GM12878 (cell line): ENCODE measurements around the gene CPEB1. TPM values are rescaled to one million over a fixed set of nuclear protein-coding genes. Genes with fewer than 3 reads are reported as not detected.

Source experiments
- ATAC-seq: fragments of 200-7000 bp; cut with Tn5 transposase; 3 replicates; pipeline ENCODE4 v1.9.1; 2020; ENCODE audit warnings: mild to moderate bottlenecking, moderate library complexity
- BruUV-seq: library from RNA; stranded (reverse); fragments of 400-500 nt; replicated peaks from 2 replicates; lab custom pipeline; 2021; lab: Mats Ljungman, UMichigan
- CTCF ChIA-PET: fragments of 300-600 bp; sonication (Branson Sonifier 250); formaldehyde crosslinking; extraction: SDS; loops from one replicate; lab custom pipeline; 2021; ENCODE audit warnings: inconsistent platforms; lab: Yijun Ruan, JAX
- POLR2A ChIA-PET: fragments of 350-600 bp; formaldehyde crosslinking; extraction: SDS; loops from one replicate; lab custom pipeline; 2021; ENCODE audit warnings: inconsistent platforms; lab: Charles Lee
- RAD21 ChIA-PET: fragments of 300-600 bp; sonication (Branson Sonifier 250); formaldehyde crosslinking; loops from one replicate; lab custom pipeline; 2023; ENCODE audit warnings: antibody characterized with exemption; ENCODE audit not compliant: unreplicated experiment; lab: Charles Lee
- SMC1A ChIA-PET: fragments of 300-600 bp; sonication (Branson Sonifier 250); formaldehyde crosslinking; loops from one replicate; lab custom pipeline; 2023; ENCODE audit not compliant: unreplicated experiment, uncharacterized antibody; lab: Charles Lee
- DNase-seq: peaks from one replicate; pipeline ENCODE4 v3.0.0-alpha.2; 2011; ENCODE audit warnings: low read depth, low spot score
- FAIRE-seq: peaks from 3 replicates; lab custom pipeline; 2011; peaks lifted over from hg19 to GRCh38; lab: Jason Lieb, UNC
- H2AFZ ChIP-seq: 2 replicates; pipeline ENCODE4 v1.6.0; 2011; ENCODE audit warnings: low read depth, low read length, control low read depth; ENCODE audit not compliant: control insufficient read depth
- H3K27ac ChIP-seq: 2 replicates; pipeline ENCODE4 v1.5.1; 2011; ENCODE audit warnings: control low read depth; ENCODE audit not compliant: control insufficient read depth, insufficient read depth
- H3K27me3 ChIP-seq, 2 experiments: replicated peaks in 1 of 2; 2 replicates each; pipeline versions ENCODE4 v1.6.0 to v1.6.1; 2011; ENCODE audit warnings: low read length in 1 of 2; ENCODE audit not compliant: control insufficient read depth in 2 of 2, insufficient read depth in 2 of 2
- H3K36me3 ChIP-seq, 2 experiments: 2 replicates each; pipeline ENCODE4 v1.5.1; 2011; ENCODE audit warnings: low read length in 1 of 2; ENCODE audit not compliant: control insufficient read depth in 2 of 2, insufficient read depth in 2 of 2
- H3K4me1 ChIP-seq: 2 replicates; pipeline ENCODE4 v1.6.1; 2011; ENCODE audit warnings: mild to moderate bottlenecking, low read length, moderate library complexity, mixed read lengths; ENCODE audit not compliant: control insufficient read depth, insufficient read depth
- H3K4me2 ChIP-seq: 2 replicates; pipeline ENCODE4 v1.6.0; 2011; ENCODE audit warnings: control low read depth; ENCODE audit not compliant: control insufficient read depth, insufficient read depth
- H3K4me3 ChIP-seq: fragments of 200-600 bp; sonication (generic); 2 replicates; pipeline ENCODE4 v1.5.1; 2016
- H3K79me2 ChIP-seq: 2 replicates; pipeline ENCODE4 v1.6.0; 2011; ENCODE audit warnings: low read length; ENCODE audit not compliant: control insufficient read depth, insufficient read depth
- H3K9ac ChIP-seq: 2 replicates; pipeline ENCODE4 v1.8.0; 2011; ENCODE audit warnings: low read length, control low read depth, mixed read lengths; ENCODE audit not compliant: control insufficient read depth, insufficient read depth
- H3K9me3 ChIP-seq: replicated peaks from 3 replicates; pipeline ENCODE4 v1.5.1; 2011; ENCODE audit warnings: mild to moderate bottlenecking, low read length; ENCODE audit not compliant: control insufficient read depth, insufficient read depth
- H4K20me1 ChIP-seq: 2 replicates; pipeline ENCODE4 v1.6.0; 2011; ENCODE audit not compliant: control insufficient read depth, insufficient read depth
- CHD1 ChIP-seq: IDR thresholded peaks from 2 replicates; pipeline ENCODE4 v1.6.1; 2012; ENCODE audit warnings: low read depth, low read length, improper control_type of control experiment
- CHD4 ChIP-seq: fragments of 200-600 bp; sonication (generic); IDR thresholded peaks from 2 replicates; pipeline ENCODE4 v1.6.1; 2016; ENCODE audit warnings: mild to moderate bottlenecking
- HDGF ChIP-seq: fragments of 450-650 bp; IDR thresholded peaks from 2 replicates; pipeline ENCODE4 v1.6.1; 2016; ENCODE audit warnings: antibody characterized with exemption
- IKZF1 ChIP-seq: fragments of 450-650 bp; conservative IDR thresholded peaks from 2 replicates; pipeline ENCODE4 v1.6.1; 2017; ENCODE audit warnings: antibody characterized with exemption, mild to moderate bottlenecking
- NFYA ChIP-seq: IDR thresholded peaks from 2 replicates; pipeline ENCODE4 v1.6.1; 2011; ENCODE audit warnings: low read depth, mild to moderate bottlenecking, low read length, improper control_type of control experiment, borderline replicate concordance
- POLR2A ChIP-seq: IDR thresholded peaks from 2 replicates; pipeline ENCODE4 v1.6.1; 2011; ENCODE audit warnings: low read depth, mild to moderate bottlenecking, low read length
- SRF ChIP-seq, 2 experiments: IDR thresholded peaks; 2 replicates each; pipeline ENCODE4 v1.6.1; 2011; ENCODE audit warnings: low read depth in 2 of 2, low read length in 2 of 2, mild to moderate bottlenecking in 1 of 2, moderate library complexity in 1 of 2
- TCF12 ChIP-seq: IDR thresholded peaks from 2 replicates; pipeline ENCODE4 v1.6.1; 2011; ENCODE audit warnings: low read depth, mild to moderate bottlenecking, low read length
- TCF3 ChIP-seq: IDR thresholded peaks from 2 replicates; pipeline ENCODE4 v1.6.1; 2012; ENCODE audit warnings: low read depth, mild to moderate bottlenecking, low read length, borderline replicate concordance; ENCODE audit not compliant: insufficient read depth
- WGBS: methylation state at CpG from one replicate; pipeline ENCODE4 v1.1.6; 2016; ENCODE audit warnings: low lambda C conversion rate; ENCODE audit not compliant: insufficient replicate concordance, insufficient coverage; ENCODE audit errors: missing lambda C conversion rate; 5-methylcytosine and 5-hydroxymethylcytosine counted together
- in situ Hi-C: fragments of 300-500 bp; cut with MboI; formaldehyde crosslinking; loops from 9 replicates; pipeline ENCODE4 v1.14.3; 2018; ENCODE audit warnings: mixed read lengths
- intact Hi-C: fragments of 100-400 bp; cut with micrococcal nuclease; formaldehyde crosslinking; loops from one replicate; pipeline ENCODE4 v1.14.2; 2022; ENCODE audit not compliant: unreplicated experiment
- polyA plus RNA-seq, 11 experiments: library from polyadenylated mRNA; depleted of rRNA in 4 of 11; unstranded in 6 of 11; stranded (reverse) in 5 of 11; fragments of >200 nt; fragmentation: Nextera tagmentation in 4 of 11; fragmentation: Illumina TruSeq in 1 of 11; extraction: Ambion mirVana in 4 of 11; extraction: Trizol in 1 of 11; gene quantifications; 1 replicate in 1 of 11; 2 replicates in 10 of 11; pipeline versions ENCODE4 v1.2.1 to v1.2.3, GENCODE V29; 2011 to 2016; ENCODE audit warnings: inconsistent platforms in 2 of 11, missing spikeins in 2 of 11, low read depth in 1 of 11
- total RNA-seq, 4 experiments: library from RNA; depleted of rRNA in 3 of 4; stranded (reverse); fragments of >200 nt in 3 of 4; fragmentation: Illumina TruSeq in 1 of 4; extraction: Trizol in 1 of 4; gene quantifications; 2 replicates each; pipeline versions ENCODE4 v1.2.1 to v1.2.3, GENCODE V29; 2013 to 2021
- TF ChIP-seq, protein P1 (sequence below): fragments of 450-650 bp; IDR thresholded peaks from 2 replicates; pipeline ENCODE4 v1.6.1; 2018; ENCODE audit warnings: mild to moderate bottlenecking, low read depth, moderate library complexity; ENCODE audit not compliant: partially characterized antibody
- TF ChIP-seq, protein P2 (sequence below): fragments of 450-650 bp; IDR thresholded peaks from 2 replicates; pipeline ENCODE4 v1.6.1; 2014; ENCODE audit warnings: mild to moderate bottlenecking
- TF ChIP-seq, protein P3 (sequence below): fragments of 450-650 bp; IDR thresholded peaks from 2 replicates; pipeline ENCODE4 v1.6.1; 2016; ENCODE audit warnings: mild to moderate bottlenecking

CPEB1 gene
- total and polyA plus RNA-seq, 10 of the 15 experiments (the other 5 are each of a cell fraction or from before 2014, with no cell fraction given) = 0.05 to 1.1 (median 0.46) TPM

DNA sequence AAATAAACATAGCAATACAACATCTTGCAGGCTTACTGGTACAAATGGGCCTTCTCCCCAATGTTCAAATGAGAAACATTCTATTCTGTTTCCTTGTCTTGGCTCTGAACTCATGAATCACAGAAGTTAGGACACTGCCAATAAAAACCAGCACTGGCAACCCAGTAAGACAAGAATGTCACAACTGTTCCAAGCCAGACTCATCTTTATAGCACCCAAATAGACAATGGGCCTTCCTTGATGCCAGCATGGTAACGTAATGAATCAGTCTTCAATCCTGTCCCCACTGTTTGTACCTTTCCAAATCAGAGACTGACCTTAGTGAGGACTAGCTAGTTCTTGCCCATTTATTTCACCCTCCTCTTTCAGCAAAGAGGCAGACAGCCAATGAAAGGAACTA, 92.8 kb downstream of the CPEB1 start:
- intact Hi-C loops = no loop called here
- SMC1A ChIA-PET = no interaction called here
- whole genome bisulfite sequencing = 5% methylated on average over 1 of the region's 1 CpG
- TF ChIP-seq SRF (IDR thresholded peaks at IDR 0.05; ENCODE audit: low read depth in 2 of 2, low read length in 2 of 2) (no peak), CHD1 (no peak), CHD4 (no peak), IKZF1 (no peak), NFYA (no peak), HDGF (no peak), TCF3 (no peak), TCF12 (no peak), POLR2A (no peak)
- TF ChIP-seq, protein P1, sequence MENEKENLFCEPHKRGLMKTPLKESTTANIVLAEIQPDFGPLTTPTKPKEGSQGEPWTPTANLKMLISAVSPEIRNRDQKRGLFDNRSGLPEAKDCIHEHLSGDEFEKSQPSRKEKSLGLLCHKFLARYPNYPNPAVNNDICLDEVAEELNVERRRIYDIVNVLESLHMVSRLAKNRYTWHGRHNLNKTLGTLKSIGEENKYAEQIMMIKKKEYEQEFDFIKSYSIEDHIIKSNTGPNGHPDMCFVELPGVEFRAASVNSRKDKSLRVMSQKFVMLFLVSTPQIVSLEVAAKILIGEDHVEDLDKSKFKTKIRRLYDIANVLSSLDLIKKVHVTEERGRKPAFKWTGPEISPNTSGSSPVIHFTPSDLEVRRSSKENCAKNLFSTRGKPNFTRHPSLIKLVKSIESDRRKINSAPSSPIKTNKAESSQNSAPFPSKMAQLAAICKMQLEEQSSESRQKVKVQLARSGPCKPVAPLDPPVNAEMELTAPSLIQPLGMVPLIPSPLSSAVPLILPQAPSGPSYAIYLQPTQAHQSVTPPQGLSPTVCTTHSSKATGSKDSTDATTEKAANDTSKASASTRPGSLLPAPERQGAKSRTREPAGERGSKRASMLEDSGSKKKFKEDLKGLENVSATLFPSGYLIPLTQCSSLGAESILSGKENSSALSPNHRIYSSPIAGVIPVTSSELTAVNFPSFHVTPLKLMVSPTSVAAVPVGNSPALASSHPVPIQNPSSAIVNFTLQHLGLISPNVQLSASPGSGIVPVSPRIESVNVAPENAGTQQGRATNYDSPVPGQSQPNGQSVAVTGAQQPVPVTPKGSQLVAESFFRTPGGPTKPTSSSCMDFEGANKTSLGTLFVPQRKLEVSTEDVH = no peak
- TF ChIP-seq, protein P2, sequence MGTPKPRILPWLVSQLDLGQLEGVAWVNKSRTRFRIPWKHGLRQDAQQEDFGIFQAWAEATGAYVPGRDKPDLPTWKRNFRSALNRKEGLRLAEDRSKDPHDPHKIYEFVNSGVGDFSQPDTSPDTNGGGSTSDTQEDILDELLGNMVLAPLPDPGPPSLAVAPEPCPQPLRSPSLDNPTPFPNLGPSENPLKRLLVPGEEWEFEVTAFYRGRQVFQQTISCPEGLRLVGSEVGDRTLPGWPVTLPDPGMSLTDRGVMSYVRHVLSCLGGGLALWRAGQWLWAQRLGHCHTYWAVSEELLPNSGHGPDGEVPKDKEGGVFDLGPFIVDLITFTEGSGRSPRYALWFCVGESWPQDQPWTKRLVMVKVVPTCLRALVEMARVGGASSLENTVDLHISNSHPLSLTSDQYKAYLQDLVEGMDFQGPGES = no peak
- TF ChIP-seq, protein P3, sequence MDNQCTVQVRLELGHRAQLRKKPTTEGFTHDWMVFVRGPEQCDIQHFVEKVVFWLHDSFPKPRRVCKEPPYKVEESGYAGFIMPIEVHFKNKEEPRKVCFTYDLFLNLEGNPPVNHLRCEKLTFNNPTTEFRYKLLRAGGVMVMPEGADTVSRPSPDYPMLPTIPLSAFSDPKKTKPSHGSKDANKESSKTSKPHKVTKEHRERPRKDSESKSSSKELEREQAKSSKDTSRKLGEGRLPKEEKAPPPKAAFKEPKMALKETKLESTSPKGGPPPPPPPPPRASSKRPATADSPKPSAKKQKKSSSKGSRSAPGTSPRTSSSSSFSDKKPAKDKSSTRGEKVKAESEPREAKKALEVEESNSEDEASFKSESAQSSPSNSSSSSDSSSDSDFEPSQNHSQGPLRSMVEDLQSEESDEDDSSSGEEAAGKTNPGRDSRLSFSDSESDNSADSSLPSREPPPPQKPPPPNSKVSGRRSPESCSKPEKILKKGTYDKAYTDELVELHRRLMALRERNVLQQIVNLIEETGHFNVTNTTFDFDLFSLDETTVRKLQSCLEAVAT = no peak
- TF ChIP-seq, all 136 proteins: peak for 0
- H3K4me1 ChIP-seq = peaks cover 18% of the 10 kb centered on the region
- H3K27me3 ChIP-seq = peaks cover 0 to 1% of the 10 kb centered on the region in 2 experiments; a peak in 1 of 4 replicates
- H2AFZ ChIP-seq = no peak overlapping the region
- H3K4me2 ChIP-seq = no peak overlapping the region
- H3K79me2 ChIP-seq = no peaks in the 10 kb centered on the region
- no peak overlapping the region for H3K27ac ChIP-seq
- CTCF ChIA-PET = interaction anchor here (0.5 kb wide), 1 partner anchor 16 kb away, joined by 3 read pairs; no protein-coding TSS in a partner anchor
- DNase-seq = no peak
- no peaks in the 10 kb centered on the region for H4K20me1 ChIP-seq
- POLR2A ChIA-PET = no interaction called here
- H3K4me3 ChIP-seq = no peak overlapping the region
- H3K9ac ChIP-seq = no peak overlapping the region
- RAD21 ChIA-PET = no interaction called here
- in situ Hi-C loops = no loop called here
- H3K36me3 ChIP-seq = no peaks in the 10 kb centered on the region; a peak in 1 of 4 replicates
- no peak for ATAC-seq
- BruUV-seq = no TSS peak
- no peaks in the 10 kb centered on the region for H3K9me3 ChIP-seq
- no peak for FAIRE-seq
